CD4-positive, alpha-beta T cell treated with Interleukin-6 for 4 hours (primary cell): ENCODE results near the gene FAM222A.
A peak's percentile ranks its signal among the peaks of the same experiment; 100 is the strongest.

Source experiments
- DNase-seq: peaks from one replicate; pipeline ENCODE4 v3.0.0-alpha.2; 2020; ENCODE audit warnings: mixed read lengths

The FAM222A gene

DNA sequence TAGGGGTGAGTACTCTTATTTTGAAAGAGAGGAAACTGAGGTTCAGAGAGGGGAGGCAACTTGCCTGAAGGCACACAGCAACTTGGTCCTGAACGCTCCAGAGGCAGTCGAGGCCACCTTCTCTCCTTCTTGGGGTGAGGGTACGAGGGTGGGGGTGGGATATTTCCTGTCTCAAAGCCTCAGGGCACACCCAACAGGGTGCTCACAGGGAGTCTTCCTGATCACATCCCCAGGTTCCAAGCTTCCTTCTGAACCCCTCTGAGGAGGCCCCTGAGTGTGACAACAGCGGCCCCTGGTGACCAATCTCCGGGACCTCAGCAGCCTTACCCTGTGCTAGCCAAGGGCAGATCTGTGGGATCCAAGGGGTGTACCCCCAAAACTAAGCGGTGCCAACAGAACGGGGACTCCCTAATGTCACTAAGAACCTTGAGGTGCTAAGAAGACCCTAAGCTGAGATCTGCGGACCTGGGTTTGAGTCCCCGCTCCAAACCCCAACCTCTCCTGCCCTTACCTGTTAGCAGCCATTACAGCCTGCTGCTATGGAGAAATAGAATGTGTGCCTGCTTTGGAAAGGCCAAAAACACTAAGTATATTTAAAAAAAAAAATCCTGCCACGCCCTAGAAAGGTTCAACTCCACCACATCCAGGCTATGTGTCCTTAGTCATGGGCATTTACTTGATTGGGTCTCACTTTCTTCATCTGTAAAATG, 61.7 kb downstream of the FAM222A start:
- DNase-seq, result peak; percentile 77

DNA sequence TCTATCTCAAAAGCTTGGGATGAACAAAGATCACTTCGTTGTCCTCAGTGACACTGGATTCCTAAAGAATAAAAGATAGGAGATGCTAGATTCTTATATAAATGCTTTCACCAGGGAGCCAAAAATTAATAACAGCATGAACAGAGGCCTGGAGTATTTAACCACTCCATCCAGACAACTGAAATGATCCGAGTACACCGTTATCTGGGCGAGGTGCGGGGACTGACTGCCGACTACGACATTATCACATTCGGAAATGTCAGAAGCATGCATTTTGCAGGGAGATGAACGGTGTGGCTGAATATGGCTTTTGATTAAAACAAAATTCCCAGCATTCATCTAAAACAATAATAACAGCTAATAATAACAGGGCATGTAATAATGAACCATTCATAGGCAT, 63.0 kb downstream of the FAM222A start:
- DNase-seq, result no peak

DNA sequence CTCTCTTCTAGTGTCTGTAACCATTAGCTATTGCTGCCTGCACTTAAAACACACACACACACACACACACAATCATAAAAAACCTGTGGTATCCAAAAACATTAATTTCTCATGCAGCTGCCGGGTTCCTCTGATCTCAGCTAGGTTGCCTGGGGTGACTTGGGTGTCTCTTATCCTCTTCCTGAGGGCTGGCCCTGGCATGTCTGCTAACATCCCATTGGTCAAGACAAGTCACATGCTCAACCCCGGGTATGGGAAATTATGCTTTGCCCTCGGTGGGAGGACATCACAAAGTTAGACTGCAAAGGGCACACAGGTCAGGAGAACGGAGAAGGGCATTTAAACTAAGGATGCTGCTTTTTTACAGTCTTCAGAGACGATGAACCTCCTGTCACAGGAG, 63.9 kb downstream of the FAM222A start:
- DNase-seq, result peak; percentile 32

DNA sequence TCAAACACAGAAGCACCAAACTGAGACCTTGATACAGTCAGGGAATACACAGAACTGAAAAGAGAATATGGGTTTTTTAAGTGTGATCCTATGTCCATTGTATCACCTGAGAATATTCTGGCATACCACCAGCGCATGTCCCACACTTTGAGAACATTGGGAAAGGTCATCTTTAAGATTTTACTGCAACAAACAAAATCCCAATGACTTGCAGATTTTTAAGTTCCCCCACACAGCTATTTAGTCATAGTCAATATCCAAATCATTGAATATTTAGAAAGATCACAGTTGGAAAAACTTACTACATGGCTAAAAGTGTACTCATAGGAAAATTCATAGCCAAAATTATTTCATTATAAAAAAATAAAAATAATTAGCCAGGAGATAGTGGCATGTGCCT, 65.1 kb downstream of the FAM222A start:
- no peak for DNase-seq

DNA sequence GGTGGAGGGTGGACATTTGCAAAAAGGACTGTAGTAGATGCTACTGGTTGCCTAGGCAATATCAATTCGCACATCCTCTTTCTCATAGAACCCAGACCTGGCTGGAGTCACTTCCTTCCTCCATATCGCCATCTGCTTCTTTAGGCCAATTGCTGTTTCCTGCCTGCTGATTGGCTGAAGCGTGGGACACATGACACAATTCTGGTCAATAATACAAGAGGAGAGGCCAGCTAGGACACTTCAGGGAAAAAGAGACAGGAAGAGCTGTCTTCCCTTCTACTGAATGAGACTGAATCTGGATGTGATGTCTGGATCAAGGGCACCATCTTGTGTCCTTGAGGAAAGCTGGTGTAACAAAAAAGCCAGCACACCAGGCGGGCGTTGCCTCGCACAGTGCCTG, 65.8 kb downstream of the FAM222A start:
- DNase-seq, result no peak

DNA sequence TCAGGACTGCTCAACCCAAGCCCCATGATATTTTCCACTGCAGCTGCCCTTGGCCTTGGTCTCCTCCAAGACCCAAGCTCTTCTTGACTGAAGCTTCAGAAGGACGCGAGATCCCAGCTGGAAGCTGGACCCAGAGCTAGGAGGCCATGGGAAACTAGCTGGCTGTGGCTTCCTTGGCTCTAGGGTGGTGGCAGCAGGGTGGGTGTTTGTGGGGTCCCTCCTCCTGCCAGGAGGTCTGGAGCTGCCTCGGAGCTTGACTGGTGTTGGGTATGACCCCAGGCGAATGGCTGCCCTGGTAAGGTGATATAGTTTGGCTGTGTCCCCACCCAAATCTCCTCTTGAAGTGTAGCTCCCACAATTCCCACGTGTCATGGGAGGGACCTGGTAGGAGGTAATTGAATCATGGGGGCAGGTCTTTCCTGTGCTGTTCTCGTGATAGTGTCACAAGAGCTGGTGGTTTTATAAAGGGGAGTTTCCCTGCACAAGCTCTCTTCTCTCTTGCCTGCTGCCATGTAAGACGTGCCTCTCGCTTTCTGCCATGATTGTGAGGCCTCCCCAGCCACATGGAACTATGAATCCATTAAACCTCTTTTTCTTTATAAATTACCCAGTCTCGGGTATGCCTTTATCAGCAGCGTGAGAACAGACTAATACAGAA, 68.2 kb downstream of the FAM222A start:
- no peak for DNase-seq

DNA sequence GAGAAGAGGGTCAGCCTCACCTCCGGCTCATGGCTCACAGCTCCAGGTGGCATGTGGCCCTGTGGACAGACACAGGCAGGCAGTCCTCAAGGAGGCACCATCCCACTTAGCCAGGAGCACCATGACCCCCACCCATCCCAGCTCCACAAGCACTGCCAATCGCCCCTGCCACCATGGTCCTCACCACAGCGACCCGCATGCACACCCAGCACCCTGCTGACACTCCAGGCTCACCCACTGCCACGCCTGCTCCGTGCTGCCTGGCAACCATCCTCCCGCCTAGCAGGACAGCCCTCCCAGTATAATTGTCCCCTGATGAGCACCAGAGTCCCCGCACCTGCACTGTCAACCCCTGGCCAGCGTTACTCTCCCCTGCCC, 68.7 kb downstream of the FAM222A start:
- no peak for DNase-seq

DNA sequence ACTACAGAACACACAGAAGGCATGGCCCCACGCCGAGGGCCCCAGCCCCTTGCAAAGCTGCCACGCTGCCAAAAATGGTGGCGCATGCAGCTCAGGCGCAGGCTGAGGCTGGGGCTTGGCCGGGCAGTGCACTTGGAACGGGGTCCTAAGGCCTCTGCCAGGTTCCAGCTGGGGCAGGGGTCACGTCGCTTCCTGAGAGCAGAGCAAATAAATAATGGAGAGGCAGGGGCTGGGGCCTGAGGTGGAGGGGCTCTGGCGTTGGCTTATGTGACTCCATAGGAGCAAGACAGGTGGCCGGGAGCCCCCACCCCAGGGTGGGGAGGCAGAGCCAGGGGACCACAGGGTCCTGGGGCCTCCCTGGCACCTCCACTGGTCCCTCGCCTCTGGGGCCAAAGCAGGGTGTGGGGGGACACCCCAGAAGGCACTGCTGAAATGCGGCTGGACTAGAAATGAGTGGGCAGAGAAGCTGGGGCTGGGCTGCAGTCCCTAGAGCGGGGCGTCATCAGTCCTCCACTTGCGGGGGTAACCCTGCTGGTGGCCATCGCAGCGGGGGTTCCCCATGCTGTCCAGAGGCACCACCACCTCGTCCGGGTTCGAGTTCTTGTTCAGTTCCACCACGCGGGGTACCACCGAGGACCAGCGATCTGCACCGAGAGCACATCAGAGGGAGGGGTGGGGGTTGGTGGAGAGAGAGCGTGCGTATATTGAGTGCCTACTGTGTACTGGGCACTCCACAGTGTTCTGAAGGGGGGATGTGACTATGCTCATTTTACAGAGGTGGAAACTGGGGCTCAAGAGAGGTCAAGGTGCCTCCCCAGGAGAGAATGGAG, 69.7 kb downstream of the FAM222A start:
- no peak for DNase-seq

DNA sequence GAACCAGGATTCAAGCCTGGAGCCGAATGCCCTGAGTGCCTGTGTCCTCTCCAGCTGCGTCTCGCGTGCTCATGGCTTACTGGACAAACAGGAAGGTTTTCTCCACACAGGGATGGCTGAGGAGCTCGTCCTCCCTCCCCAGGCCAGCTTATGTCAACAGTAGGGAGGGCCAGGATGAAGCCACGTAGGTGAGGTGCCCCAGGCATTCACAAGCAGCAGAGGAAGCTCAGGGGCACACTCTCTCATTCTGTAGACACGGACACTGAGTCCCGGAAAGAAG, 70.3 kb downstream of the FAM222A start:
- no peak for DNase-seq

DNA sequence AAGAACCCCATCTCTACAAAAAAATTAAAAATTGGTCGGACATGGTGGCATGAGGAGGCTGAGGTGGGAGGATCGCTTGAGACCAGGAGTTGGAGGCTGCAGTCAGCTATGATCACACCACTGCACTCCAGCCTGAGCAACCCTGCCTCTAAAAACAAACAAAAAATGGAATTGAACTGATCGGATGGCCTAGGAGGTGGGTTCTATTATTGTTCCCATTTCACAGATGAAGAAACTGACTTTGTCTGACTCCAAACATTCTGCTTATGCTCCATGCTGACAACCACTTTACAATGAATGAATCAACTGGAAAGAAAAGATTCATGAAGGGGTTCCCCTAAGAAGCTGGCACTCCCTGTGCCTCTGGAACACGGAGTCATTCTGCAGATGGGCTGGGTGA, 72.2 kb downstream of the FAM222A start:
- DNase-seq, result no peak

DNA sequence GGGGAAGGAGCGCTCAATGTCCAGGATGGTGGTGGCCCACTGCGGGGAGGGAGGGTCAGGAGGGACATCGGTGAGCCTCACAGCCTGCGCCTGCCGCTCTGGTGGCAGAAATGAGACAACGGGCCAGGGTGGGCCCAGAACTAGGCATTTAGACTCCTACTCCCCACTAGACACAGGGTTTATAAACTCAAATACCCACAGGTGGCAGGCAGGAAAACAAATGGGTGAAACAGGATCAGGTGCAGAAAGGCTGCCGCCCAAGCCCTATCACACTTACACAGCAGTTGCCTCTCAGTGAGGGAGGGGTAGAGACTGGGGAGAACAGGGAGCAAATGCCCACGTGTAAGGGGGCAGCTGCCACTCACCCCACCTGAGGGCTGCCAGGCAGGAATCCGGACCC, 73.2 kb downstream of the FAM222A start:
- DNase-seq, result no peak

DNA sequence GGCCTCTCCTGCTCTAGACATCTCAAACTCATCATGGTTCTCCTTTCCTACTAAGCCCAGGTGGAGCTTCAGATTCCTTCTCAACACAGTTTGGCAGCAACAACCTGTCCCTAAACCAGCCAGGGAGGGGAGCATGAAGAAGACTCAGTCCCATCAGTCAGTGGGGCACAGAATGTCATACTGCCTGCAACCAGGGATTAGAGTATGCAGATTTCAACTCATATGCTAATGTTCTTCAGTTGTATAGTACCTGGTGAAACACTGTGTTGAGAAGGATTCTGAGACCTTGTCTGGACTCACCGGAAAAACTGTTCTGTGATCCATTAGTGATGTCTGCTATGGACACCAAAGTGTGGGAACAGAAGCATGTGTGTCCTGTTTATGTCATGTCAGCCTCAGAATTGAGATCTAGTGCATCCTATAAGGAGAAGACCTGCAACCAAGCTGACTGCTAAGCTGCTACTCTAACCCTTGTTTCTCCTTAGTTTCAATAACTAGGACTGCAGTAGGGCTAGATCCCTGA, 76.0 kb downstream of the FAM222A start:
- DNase-seq, result no peak

DNA sequence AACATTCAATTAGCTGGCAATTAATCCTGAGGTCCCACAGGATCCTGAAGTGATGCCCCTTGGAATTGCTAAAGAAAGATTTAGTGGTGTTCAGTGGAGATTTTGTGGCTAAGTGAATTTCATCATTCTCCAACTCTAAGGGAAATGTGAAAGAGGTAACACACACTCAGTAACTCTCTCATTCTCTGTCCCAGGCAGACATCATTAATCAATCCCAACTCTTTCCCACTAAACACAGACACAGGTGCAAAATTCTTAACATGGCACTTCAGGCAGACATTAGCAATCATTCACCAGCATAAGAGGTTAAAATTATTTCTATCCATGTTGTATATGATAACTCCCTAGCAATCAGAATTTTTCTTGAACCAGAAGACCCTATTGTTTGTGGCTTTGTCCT, 79.4 kb downstream of the FAM222A start:
- no peak for DNase-seq

DNA sequence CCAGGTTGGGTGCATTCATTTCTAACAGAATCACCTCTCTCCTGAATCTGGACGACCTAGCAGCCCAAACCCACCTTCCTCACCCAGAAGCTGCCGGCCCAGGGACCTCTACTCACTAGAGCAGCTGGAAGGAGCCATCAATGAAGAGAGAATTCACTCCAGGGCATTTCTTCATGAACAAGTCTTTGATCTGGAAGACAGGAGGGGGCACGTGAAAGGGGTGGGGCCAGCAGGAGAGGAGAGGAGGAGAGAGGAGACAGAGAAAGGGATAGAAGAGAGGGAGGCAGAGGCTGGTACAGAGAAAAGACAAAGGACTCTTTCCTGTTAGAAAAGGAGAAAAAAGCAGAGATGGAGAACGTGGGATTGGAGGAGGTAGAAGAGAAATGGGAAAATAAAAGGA, 79.8 kb downstream of the FAM222A start:
- DNase-seq, result no peak

DNA sequence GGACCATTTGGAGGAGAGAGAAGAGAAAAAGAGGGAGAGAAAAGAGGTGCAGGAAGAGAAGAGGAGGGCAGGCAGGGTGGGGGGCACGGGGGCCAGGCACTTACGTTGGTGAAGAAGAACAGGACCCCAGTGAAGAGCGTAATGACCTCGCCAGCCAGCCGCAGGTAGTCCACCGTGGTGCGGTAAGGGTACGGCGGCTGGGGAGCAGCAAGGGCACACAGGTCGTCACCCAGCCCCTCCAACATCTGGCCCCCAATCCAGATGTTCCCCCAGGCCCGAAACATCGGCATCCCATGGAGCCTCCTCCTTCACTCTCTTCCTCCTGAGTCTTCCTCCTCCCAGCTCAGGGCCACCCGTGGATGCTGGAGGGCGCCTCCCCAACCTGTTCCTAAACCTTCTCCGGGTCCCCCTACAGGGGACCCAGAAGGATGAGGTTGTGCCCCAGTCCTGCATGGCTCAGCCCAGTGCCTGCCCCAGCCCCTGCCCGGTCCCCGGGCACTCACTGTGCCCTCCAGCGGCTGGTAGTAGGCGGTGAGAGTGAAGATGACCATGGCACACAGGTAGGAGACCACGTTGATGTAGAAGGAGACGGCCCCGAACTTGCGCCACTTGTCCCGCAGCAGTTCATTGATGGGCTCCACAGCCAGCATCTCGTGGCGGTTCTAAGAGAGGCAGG, 80.3 kb downstream of the FAM222A start:
- no peak for DNase-seq

DNA sequence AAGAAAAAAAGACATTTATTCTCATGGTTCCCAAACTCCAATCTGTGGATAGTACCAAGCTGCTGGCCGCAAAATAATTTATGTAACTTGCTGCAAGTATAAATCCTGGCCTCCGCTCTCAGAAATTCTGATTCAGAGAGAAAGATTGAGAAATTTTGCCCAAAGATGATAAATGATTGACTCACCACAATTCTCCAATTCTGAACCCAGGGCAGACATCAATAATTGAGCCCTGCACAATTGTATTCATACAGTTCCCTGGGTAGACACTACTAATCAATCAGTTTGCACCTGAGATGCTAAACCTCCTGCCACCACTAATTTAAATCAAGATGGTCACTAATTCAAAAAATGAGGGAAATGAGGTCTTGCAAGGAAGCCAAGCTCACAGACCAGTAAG, 81.4 kb downstream of the FAM222A start:
- no peak for DNase-seq

DNA sequence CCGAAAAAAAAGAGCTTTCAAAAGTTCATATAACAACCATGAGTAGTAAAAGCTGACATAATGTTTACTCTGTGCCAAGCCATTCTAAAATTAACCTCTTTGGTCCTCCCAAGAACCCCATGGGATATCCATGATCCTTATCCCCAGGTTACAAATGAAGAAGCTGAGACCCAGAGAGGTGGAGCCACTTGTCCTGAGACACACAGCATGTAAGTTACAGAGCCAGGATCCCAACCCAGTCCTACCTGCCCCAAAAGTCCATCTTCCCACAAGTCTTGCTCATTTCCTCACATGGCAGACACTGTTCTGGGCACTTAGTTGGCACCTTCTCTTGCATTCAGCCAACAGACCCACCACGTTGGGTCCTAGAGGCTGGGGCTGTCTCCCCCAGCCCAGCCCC, 82.4 kb downstream of the FAM222A start:
- no peak for DNase-seq

DNA sequence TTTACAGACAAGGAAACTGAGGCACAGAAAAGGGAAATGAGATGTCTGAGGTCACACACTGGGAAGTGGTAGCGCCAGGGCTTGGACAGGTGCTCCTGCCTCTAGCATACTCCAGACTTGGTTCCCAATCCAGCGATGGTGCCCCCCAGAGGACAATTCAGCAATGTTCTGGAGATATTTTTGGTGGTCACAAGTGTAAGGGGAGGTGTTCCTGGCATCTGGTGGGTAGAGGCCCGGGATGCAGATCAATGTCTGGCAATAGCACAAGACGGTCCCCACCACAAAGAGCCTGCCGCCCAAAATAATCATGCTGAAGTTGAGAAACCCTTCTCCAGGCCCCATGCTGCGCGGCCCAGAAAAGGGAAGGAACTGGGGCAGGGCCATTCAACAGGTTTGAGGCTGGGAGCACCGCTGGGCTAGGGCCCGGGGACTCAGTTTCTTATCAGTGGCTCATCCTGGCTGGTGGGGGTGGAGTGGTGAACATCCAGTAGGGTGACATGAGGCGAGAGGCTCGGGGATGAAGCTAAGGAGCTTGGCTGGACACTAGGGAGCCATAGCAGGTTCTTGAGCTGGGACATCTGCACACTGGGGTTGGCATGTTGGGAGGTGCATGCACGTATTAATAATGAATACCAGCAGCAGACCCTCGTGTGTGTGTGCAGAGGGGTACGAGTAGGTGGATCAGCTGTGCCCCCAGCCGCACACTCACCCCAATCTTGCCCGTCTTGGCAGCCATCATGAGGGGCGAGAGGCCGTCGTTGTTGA, 84.5 kb downstream of the FAM222A start:
- no peak for DNase-seq

DNA sequence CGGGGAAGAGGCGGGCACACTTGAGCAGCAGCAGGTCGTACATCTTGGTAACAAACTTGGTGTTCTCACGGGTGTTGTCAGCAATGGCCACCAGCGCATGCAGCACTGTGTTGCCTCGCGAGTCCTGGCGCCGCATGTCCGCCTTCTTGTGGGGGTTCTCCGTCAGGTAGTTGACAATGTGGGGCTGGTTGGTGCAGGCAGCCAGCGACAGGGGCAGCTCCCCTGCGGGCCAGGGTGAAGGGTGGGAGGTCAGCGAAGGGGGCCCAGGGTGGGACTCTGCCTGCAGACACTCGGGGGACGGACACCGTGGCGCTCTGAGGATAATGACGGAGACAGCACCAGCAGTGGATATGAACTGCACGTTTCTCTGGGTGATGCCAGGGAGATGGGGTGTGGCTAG, 85.1 kb downstream of the FAM222A start:
- DNase-seq, result no peak

DNA sequence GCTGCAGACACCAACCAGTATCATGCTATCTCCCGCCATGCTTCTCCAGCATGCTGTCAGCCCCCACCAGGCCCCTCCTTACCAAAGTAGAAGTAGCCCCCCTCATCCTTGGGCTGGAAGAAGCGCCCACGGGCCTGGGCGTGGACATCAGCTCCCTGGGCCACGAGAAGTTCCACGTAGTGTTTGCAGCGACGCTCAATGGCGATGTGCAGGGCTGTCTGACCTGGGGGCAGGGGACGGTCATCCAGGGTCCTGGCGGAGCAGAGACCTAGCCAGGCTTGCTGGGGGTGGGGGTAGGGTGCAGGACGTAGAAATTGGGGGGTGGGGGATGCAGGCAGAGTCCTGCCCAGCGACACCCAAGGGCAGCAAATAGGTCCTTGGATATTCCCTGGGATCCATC, 86.9 kb downstream of the FAM222A start:
- no peak for DNase-seq

DNA sequence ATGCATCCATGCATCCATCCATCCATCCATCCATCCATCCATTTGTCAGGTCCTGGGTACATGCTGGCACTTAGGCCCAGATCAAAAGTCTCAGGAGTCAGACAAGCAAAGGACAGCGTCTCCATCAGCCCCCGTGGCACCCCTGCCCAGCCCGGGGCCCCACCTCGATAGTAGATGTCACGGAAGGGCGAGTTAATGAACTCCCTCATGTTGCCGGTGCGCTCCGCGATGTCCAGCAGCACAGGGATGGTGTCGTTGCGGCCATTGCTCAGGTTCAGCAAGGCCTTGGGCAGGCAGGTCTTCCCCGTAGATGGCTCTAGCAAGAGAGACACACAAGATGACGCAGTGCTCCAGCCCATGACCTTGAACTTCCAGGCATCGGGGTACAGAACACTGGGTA, 89.2 kb downstream of the FAM222A start:
- no peak for DNase-seq

DNA sequence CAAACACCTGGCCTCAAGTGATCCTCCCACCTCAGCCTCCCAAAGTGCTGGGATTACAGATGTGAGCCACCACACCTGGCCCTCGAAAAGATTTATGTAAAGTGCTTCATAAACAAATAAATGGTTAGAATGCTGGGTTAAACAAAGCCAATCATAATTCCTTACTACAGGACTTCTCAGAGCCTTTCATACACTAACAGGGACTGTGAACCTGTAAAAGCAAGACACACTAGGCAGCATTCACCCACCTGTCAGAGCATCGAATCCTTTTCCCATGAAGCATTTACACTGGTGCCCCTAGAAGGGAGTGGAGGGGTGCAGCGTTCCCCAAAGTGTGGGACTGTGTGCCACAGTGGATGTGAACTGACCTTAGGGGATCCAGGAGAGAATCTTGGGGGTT, 90.1 kb downstream of the FAM222A start:
- DNase-seq, result no peak
